Measurements from ENCODE around the gene BID.

DNA sequence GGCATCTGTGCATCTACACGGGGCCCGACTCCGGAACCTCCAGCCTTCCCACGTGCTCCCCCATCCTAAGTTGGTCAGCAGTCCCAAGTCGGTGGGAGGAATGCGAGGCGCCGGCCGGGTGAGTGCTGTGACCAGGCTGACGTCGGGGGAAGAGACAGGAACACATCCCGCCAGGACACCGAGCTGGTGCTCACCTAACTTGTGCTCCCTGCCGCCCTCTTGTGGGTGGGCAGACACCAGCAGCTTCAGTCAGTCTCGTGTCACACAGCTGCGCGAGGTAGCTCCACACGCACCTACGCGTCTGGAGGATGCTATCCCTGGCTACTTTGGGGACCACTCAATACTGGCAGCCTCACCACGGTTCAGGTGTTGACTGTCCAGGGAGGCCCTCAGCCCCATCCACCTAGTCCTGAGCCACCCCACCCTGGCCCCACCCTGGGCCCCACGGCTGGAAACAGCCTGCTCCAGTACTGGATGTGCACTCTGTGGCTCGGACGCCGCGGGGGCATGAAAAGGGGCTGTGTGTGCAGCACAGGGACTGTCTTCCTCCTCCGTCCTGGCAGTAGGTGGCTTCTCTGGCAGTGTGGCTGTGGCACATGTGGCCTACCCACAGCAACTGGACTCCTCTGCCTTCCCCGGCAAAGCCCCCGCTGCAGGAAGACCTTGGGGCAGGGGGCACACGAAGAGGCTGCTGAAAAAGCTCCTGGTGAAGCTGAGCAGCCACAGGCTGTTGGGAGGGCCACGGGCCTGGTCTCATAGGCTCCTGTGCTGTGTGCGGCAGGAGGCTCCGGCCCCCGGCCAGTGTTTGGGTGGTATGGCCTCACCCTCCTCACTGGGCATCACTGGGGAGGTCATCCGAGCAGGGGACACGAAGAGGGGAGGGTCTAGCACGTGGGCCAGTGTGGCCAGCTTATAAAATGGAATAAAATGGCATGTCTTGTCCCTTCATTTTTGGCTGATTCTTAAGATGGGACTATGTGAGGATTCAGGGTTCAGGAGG is 11.2 kb upstream of the BID start:
- no peak for TF ChIP-seq EZH2phosphoT487 (IDR thresholded peaks at IDR 0.05; ENCODE audit: borderline replicate concordance, low read length)
- TF ChIP-seq, protein P1, sequence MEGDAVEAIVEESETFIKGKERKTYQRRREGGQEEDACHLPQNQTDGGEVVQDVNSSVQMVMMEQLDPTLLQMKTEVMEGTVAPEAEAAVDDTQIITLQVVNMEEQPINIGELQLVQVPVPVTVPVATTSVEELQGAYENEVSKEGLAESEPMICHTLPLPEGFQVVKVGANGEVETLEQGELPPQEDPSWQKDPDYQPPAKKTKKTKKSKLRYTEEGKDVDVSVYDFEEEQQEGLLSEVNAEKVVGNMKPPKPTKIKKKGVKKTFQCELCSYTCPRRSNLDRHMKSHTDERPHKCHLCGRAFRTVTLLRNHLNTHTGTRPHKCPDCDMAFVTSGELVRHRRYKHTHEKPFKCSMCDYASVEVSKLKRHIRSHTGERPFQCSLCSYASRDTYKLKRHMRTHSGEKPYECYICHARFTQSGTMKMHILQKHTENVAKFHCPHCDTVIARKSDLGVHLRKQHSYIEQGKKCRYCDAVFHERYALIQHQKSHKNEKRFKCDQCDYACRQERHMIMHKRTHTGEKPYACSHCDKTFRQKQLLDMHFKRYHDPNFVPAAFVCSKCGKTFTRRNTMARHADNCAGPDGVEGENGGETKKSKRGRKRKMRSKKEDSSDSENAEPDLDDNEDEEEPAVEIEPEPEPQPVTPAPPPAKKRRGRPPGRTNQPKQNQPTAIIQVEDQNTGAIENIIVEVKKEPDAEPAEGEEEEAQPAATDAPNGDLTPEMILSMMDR (IDR thresholded peaks at IDR 0.05; ENCODE audit: low read depth, low read length, poor library complexity, severe bottlenecking), result peak; percentile 84

Measured in DOHH2 (cell line).